ENCODE data around the gene MAVS.

The MAVS gene

DNA sequence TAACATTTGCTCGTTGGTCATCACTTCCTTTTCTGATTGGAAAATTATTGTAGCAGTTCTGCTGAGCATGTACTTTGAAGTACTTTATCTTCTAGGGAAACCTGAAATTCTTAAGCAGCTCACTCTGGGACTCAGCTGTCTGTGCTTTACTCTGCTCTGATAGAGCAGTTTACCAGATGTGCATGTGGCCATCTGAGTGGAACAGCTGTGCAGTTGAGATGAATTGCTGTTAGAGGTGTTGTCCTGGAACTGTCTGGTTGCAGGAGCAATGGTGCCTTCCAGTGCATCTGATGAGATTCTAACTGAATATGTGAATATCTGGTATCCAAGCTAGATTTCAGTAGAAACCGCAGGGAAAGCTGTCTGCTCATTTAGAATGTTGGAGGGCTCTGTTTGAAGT is 69.7 kb downstream of the MAVS start:
- Histone ChIP-seq H3K9ac (ENCODE audit: low read depth, low read length) (no peak overlapping the region), H3K27ac (ENCODE audit: low read length) (no peak overlapping the region), H4K20me1 (ENCODE audit: insufficient read depth, low read length) (peaks cover 43% of the 10 kb centered on the region), H3K4me1 (ENCODE audit: insufficient read depth, low read length) (no peaks in the 10 kb centered on the region), H3K4me3 (ENCODE audit: low read depth in 1 of 2, low read length in 2 of 2) (no peak overlapping the region), H3K4me2 (ENCODE audit: insufficient read depth, low read length) (no peak overlapping the region), H2AFZ (ENCODE audit: low read depth, low read length) (no peak overlapping the region), H3K9me3 (ENCODE audit: insufficient read depth, low read length, severe bottlenecking) (no peaks in the 10 kb centered on the region), H3K79me2 (ENCODE audit: insufficient read depth, low read length) (peaks cover 90% of the 10 kb centered on the region), H3K36me3 (ENCODE audit: insufficient read depth, low read length) (peaks cover 94% of the 10 kb centered on the region), H3K27me3 (ENCODE audit: insufficient read depth, low read length, poor library complexity) (no peaks in the 10 kb centered on the region)
- ATAC-seq (ENCODE audit: insufficient read depth, low read depth) (no peak), DNase-seq (no peak)
- no peak for TF ChIP-seq EZH2 (IDR thresholded peaks at IDR 0.05; ENCODE audit: borderline replicate concordance, low read depth, low read length, severe bottlenecking)
- TF ChIP-seq, protein P1, sequence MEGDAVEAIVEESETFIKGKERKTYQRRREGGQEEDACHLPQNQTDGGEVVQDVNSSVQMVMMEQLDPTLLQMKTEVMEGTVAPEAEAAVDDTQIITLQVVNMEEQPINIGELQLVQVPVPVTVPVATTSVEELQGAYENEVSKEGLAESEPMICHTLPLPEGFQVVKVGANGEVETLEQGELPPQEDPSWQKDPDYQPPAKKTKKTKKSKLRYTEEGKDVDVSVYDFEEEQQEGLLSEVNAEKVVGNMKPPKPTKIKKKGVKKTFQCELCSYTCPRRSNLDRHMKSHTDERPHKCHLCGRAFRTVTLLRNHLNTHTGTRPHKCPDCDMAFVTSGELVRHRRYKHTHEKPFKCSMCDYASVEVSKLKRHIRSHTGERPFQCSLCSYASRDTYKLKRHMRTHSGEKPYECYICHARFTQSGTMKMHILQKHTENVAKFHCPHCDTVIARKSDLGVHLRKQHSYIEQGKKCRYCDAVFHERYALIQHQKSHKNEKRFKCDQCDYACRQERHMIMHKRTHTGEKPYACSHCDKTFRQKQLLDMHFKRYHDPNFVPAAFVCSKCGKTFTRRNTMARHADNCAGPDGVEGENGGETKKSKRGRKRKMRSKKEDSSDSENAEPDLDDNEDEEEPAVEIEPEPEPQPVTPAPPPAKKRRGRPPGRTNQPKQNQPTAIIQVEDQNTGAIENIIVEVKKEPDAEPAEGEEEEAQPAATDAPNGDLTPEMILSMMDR (IDR thresholded peaks at IDR 0.05; ENCODE audit: borderline replicate concordance, extremely low read depth, low read length, poor library complexity, severe bottlenecking) = no peak

GRCh38 chr20:3919352-3919751 is 72.7 kb downstream of the MAVS start:
- H3K79me2 ChIP-seq (ENCODE audit: insufficient read depth, low read length) = peaks cover 89% of the 10 kb centered on the region
- DNase-seq = no peak
- H3K4me3 ChIP-seq (ENCODE audit: low read depth in 1 of 2, low read length in 2 of 2) = no peak overlapping the region
- H2AFZ ChIP-seq (ENCODE audit: low read depth, low read length) = no peak overlapping the region
- H3K27ac ChIP-seq (ENCODE audit: low read length) = no peak overlapping the region
- H3K27me3 ChIP-seq (ENCODE audit: insufficient read depth, low read length, poor library complexity) = no peaks in the 10 kb centered on the region
- H3K36me3 ChIP-seq (ENCODE audit: insufficient read depth, low read length) = peaks cover 96% of the 10 kb centered on the region
- ATAC-seq (ENCODE audit: insufficient read depth, low read depth) = no peak
- no peaks in the 10 kb centered on the region for H3K9me3 ChIP-seq (ENCODE audit: insufficient read depth, low read length, severe bottlenecking)
- H3K4me1 ChIP-seq (ENCODE audit: insufficient read depth, low read length) = no peaks in the 10 kb centered on the region
- peaks cover 56% of the 10 kb centered on the region for H4K20me1 ChIP-seq (ENCODE audit: insufficient read depth, low read length)
- no peak overlapping the region for H3K4me2 ChIP-seq (ENCODE audit: insufficient read depth, low read length)
- H3K9ac ChIP-seq (ENCODE audit: low read depth, low read length) = no peak overlapping the region
- TF ChIP-seq EZH2 (IDR thresholded peaks at IDR 0.05; ENCODE audit: borderline replicate concordance, low read depth, low read length, severe bottlenecking) = no peak
- TF ChIP-seq, protein P1 (IDR thresholded peaks at IDR 0.05; ENCODE audit: borderline replicate concordance, extremely low read depth, low read length, poor library complexity, severe bottlenecking) = no peak

- no peak overlapping the region for H3K9ac ChIP-seq (ENCODE audit: low read depth, low read length)
- H3K79me2 ChIP-seq (ENCODE audit: insufficient read depth, low read length) = peaks cover 63% of the 10 kb centered on the region
- ATAC-seq (ENCODE audit: insufficient read depth, low read depth) (no peak), DNase-seq (no peak)
- H3K4me3 ChIP-seq (ENCODE audit: low read depth in 1 of 2, low read length in 2 of 2) = no peak overlapping the region
- H3K36me3 ChIP-seq (ENCODE audit: insufficient read depth, low read length) = peaks cover 94% of the 10 kb centered on the region
- peaks cover 45% of the 10 kb centered on the region for H4K20me1 ChIP-seq (ENCODE audit: insufficient read depth, low read length)
- no peaks in the 10 kb centered on the region for H3K4me1 ChIP-seq (ENCODE audit: insufficient read depth, low read length)
- TF ChIP-seq, protein P1 (IDR thresholded peaks at IDR 0.05; ENCODE audit: borderline replicate concordance, extremely low read depth, low read length, poor library complexity, severe bottlenecking) = no peak
- no peak for TF ChIP-seq EZH2 (IDR thresholded peaks at IDR 0.05; ENCODE audit: borderline replicate concordance, low read depth, low read length, severe bottlenecking)
- H2AFZ ChIP-seq (ENCODE audit: low read depth, low read length) = no peak overlapping the region
- no peaks in the 10 kb centered on the region for H3K9me3 ChIP-seq (ENCODE audit: insufficient read depth, low read length, severe bottlenecking)
- no peak overlapping the region for H3K4me2 ChIP-seq (ENCODE audit: insufficient read depth, low read length)
- H3K27me3 ChIP-seq (ENCODE audit: insufficient read depth, low read length, poor library complexity) = no peaks in the 10 kb centered on the region
- H3K27ac ChIP-seq (ENCODE audit: low read length) = no peak overlapping the region
These were observed 75.8 kb downstream of the MAVS start for GRCh38 chr20:3922223-3922982.

Measured in DND-41 (cell line).